Measurements from ENCODE around the gene SMIM13.

Gene SMIM13

GRCh38 chr6:11093626-11094410 lies at the start of gene SMIM13:
SMIM13 (plus strand) TSS chr6:11093834; CDS start chr6:11094314, 480 bp downstream.
- peak; percentile 90 for DNase-seq (ENCODE audit: low read depth)

- DNase-seq (ENCODE audit: low read depth), result no peak
Measured at GRCh38 chr6:11043961-11044711, 49.5 kb upstream of the SMIM13 start, which contains the start of gene ELOVL2. ELOVL2 (minus strand) TSS chr6:11044305; CDS start chr6:11044230, 75 bp downstream.

GRCh38 chr6:11044712-11045167 lies 48.9 kb upstream of the SMIM13 start:
- no peak for DNase-seq (ENCODE audit: low read depth)

- no peak for DNase-seq (ENCODE audit: low read depth)
Measured at GRCh38 chr6:11050731-11051130, 42.9 kb upstream of the SMIM13 start.

GRCh38 chr6:11053307-11053706 lies 40.3 kb upstream of the SMIM13 start:
- no peak for DNase-seq (ENCODE audit: low read depth)

GRCh38 chr6:11054722-11055121 lies 38.9 kb upstream of the SMIM13 start:
- DNase-seq (ENCODE audit: low read depth), result no peak

- no peak for DNase-seq (ENCODE audit: low read depth)
Measured at GRCh38 chr6:11055127-11055627, 38.5 kb upstream of the SMIM13 start.

- no peak for DNase-seq (ENCODE audit: low read depth)
Measured at GRCh38 chr6:11056871-11057270, 36.8 kb upstream of the SMIM13 start.

GRCh38 chr6:11058406-11058805 lies 35.2 kb upstream of the SMIM13 start:
- no peak for DNase-seq (ENCODE audit: low read depth)

GRCh38 chr6:11062083-11062482 lies 31.6 kb upstream of the SMIM13 start:
- DNase-seq (ENCODE audit: low read depth), result no peak

- DNase-seq (ENCODE audit: low read depth), result no peak
Measured at GRCh38 chr6:11062715-11063114, 30.9 kb upstream of the SMIM13 start.

- DNase-seq (ENCODE audit: low read depth), result no peak
Measured at GRCh38 chr6:11064836-11065235, 28.8 kb upstream of the SMIM13 start.

GRCh38 chr6:11065436-11066202 lies 28.0 kb upstream of the SMIM13 start:
- DNase-seq (ENCODE audit: low read depth), result no peak

- DNase-seq (ENCODE audit: low read depth), result no peak
Measured at GRCh38 chr6:11066505-11067347, 26.9 kb upstream of the SMIM13 start.

- DNase-seq (ENCODE audit: low read depth), result no peak
Measured at GRCh38 chr6:11067348-11067747, 26.3 kb upstream of the SMIM13 start.

GRCh38 chr6:11069760-11070159 lies 23.9 kb upstream of the SMIM13 start:
- no peak for DNase-seq (ENCODE audit: low read depth)

GRCh38 chr6:11072101-11072500 lies 21.5 kb upstream of the SMIM13 start:
- DNase-seq (ENCODE audit: low read depth), result no peak

- DNase-seq (ENCODE audit: low read depth), result no peak
Measured at GRCh38 chr6:11076540-11076939, 17.1 kb upstream of the SMIM13 start.

- no peak for DNase-seq (ENCODE audit: low read depth)
Measured at GRCh38 chr6:11078266-11078665, 15.4 kb upstream of the SMIM13 start.

GRCh38 chr6:11080296-11080695 lies 13.3 kb upstream of the SMIM13 start:
- DNase-seq (ENCODE audit: low read depth), result no peak

- no peak for DNase-seq (ENCODE audit: low read depth)
Measured at GRCh38 chr6:11083491-11083890, 10.1 kb upstream of the SMIM13 start.
